ENCODE results near the gene MC1R. TPM values are rescaled to one million over a fixed set of nuclear protein-coding genes. Genes with fewer than 3 reads are reported as not detected.
"Not testable (repeated sequence)": the region's sequence is repeated elsewhere in the genome, so short reads cannot be mapped to it uniquely, and the experiment has no call there.

Gene MC1R
- total RNA-seq, 4 donors from 2014 or later, result 0.77 to 6.2 (median 5.4) TPM

- no peak overlapping the region for H3K4me3 ChIP-seq
- TF ChIP-seq, protein P1, sequence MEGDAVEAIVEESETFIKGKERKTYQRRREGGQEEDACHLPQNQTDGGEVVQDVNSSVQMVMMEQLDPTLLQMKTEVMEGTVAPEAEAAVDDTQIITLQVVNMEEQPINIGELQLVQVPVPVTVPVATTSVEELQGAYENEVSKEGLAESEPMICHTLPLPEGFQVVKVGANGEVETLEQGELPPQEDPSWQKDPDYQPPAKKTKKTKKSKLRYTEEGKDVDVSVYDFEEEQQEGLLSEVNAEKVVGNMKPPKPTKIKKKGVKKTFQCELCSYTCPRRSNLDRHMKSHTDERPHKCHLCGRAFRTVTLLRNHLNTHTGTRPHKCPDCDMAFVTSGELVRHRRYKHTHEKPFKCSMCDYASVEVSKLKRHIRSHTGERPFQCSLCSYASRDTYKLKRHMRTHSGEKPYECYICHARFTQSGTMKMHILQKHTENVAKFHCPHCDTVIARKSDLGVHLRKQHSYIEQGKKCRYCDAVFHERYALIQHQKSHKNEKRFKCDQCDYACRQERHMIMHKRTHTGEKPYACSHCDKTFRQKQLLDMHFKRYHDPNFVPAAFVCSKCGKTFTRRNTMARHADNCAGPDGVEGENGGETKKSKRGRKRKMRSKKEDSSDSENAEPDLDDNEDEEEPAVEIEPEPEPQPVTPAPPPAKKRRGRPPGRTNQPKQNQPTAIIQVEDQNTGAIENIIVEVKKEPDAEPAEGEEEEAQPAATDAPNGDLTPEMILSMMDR (IDR thresholded peaks at IDR 0.05), result no peak
- DNase-seq, result no peak
- intact Hi-C loops (cut with DNase I; ENCODE audit: low total_unique reads), result no loop called here
- no peaks in the 10 kb centered on the region for H3K27me3 ChIP-seq
- no peaks in the 10 kb centered on the region for H3K9me3 ChIP-seq
- no peaks in the 10 kb centered on the region for H3K4me1 ChIP-seq
- no peaks in the 10 kb centered on the region for H3K36me3 ChIP-seq
- H3K27ac ChIP-seq, result no peak overlapping the region
Observed at GRCh38 chr16:89931964-89932363, 13.3 kb downstream of the MC1R start.

DNA sequence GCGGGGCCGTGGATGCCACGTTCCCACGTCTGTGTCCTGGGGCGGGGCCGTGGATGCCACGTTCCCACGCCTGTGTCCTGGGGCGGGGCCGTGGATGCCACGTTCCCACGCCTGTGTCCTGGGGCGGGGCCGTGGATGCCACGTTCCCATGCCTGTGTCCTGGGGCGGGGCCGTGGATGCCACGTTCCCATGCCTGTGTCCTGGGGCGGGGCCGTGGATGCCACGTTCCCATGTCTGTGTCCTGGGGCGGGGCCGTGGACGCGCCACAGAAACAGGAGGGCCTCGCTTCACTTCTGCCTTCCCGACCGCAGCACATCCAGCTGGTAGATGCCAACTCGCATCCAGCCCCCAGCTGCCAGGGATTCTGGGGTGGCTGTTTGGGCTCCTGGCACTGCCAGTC, 15.4 kb downstream of the MC1R start:
- H3K36me3 ChIP-seq; H3K27me3 ChIP-seq; H3K4me3 ChIP-seq; intact Hi-C loops (cut with DNase I; ENCODE audit: low total_unique reads); H3K9me3 ChIP-seq; H3K27ac ChIP-seq; DNase-seq; H3K4me1 ChIP-seq: not testable (repeated sequence)

GRCh38 chr16:89934611-89935553, 16.2 kb downstream of the MC1R start:
- Histone ChIP-seq H3K9me3 (no peaks in the 10 kb centered on the region), H3K4me3 (no peak overlapping the region), H3K36me3 (no peaks in the 10 kb centered on the region), H3K4me1 (no peaks in the 10 kb centered on the region), H3K27ac (no peak overlapping the region), H3K27me3 (no peaks in the 10 kb centered on the region)
- intact Hi-C loops (cut with DNase I; ENCODE audit: low total_unique reads), result no loop called here
- TF ChIP-seq POLR2A (IDR thresholded peaks at IDR 0.05), result no peak
- TF ChIP-seq, protein P1 (IDR thresholded peaks at IDR 0.05), result no peak
- no peak for DNase-seq

GRCh38 chr16:89935620-89936019, 17.0 kb downstream of the MC1R start:
- H3K27ac ChIP-seq; H3K36me3 ChIP-seq; H3K27me3 ChIP-seq; H3K4me3 ChIP-seq; DNase-seq; H3K4me1 ChIP-seq; intact Hi-C loops (cut with DNase I; ENCODE audit: low total_unique reads); H3K9me3 ChIP-seq: not testable (repeated sequence)

DNA sequence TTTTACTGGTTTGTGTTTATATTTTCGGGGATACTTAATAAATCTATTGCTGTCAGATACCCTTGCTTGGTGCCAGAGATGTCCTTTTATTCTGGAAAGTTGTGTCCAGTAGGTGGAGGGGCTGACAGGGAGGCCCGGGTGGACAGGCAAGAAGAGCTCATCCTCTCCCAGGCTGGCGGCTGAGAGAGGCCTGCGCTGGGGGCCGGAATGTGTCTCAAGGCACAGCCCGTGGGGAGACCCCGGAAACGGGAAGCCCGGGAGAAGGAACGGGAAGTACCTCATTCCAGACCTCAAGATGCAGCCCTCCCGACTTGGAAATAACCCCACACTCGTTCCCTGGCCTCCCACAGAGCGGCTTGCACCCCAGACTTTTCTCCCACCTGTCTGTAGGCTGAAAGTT, 17.4 kb downstream of the MC1R start:
- Histone ChIP-seq H3K4me1 (no peaks in the 10 kb centered on the region), H3K27me3 (no peaks in the 10 kb centered on the region), H3K36me3 (no peaks in the 10 kb centered on the region), H3K27ac (no peak overlapping the region), H3K9me3 (no peaks in the 10 kb centered on the region), H3K4me3 (no peak overlapping the region)
- no peak for DNase-seq
- TF ChIP-seq, protein P1 (IDR thresholded peaks at IDR 0.05), result no peak
- no peak for TF ChIP-seq POLR2A (IDR thresholded peaks at IDR 0.05)
- intact Hi-C loops (cut with DNase I; ENCODE audit: low total_unique reads), result no loop called here

DNA sequence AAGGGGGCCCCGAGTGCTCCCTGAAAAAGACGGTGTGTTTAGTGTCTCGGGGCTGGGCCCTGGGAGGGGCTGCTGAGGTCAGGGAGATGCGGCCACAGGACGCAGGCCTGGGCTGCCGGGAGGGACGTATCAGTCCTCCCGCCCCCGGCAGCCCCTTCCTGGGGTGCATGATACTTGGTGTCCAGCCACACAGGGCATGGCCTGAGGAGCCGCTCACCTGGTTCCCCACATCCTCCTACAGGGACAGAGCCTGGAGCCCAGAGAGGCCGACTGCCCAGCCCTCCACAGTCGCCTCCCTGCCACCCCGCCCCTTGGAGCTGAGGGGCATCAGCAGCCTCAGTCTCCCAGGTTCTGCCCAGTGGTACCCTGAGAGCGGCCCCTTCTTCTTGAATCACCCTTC, 17.8 kb downstream of the MC1R start:
- H3K4me3 ChIP-seq, result no peak overlapping the region

More for the DNA sequence above, 17.8 kb downstream of the MC1R start:
- Histone ChIP-seq H3K36me3 (no peaks in the 10 kb centered on the region), H3K4me1 (no peaks in the 10 kb centered on the region), H3K9me3 (no peaks in the 10 kb centered on the region), H3K27ac (no peak overlapping the region), H3K27me3 (no peaks in the 10 kb centered on the region)
- intact Hi-C loops (cut with DNase I; ENCODE audit: low total_unique reads), result no loop called here
- no peak for DNase-seq
- TF ChIP-seq POLR2A (IDR thresholded peaks at IDR 0.05), result no peak

Measured in uterus (tissue), 4 donors.